ENCODE measurements around the gene TOP3A.

Gene TOP3A

DNA sequence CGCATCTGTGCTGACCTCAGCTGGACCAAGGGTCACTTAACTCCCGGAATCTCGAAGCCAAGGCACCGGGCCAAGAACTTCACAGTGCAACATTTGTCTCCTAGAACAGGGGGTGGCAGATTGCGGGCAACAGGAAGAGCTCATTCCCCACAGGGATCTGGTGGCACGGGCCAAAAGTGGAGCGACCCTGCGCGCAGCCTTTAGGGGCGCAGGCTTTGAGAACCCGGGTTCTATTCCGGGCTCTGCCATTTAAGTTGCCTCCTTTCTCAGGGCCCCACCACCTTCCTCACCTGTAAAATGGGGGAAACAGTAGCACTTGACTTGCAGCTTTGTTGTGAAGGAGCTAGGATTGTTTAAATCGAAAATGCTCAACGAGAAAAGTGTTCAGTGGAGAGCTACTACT, 47.9 kb upstream of the TOP3A start:
- TF ChIP-seq NFIC (IDR thresholded peaks at IDR 0.05) (peak; percentile 95), TCF12 (IDR thresholded peaks at IDR 0.05; ENCODE audit: low read depth) (peak; percentile 81; the same call in 1 of the 2 replicates), TEAD4 (IDR thresholded peaks at IDR 0.05) (peak; percentile 88), FOXM1 (IDR thresholded peaks at IDR 0.05; ENCODE audit: borderline replicate concordance, low read depth) (no peak)

DNA sequence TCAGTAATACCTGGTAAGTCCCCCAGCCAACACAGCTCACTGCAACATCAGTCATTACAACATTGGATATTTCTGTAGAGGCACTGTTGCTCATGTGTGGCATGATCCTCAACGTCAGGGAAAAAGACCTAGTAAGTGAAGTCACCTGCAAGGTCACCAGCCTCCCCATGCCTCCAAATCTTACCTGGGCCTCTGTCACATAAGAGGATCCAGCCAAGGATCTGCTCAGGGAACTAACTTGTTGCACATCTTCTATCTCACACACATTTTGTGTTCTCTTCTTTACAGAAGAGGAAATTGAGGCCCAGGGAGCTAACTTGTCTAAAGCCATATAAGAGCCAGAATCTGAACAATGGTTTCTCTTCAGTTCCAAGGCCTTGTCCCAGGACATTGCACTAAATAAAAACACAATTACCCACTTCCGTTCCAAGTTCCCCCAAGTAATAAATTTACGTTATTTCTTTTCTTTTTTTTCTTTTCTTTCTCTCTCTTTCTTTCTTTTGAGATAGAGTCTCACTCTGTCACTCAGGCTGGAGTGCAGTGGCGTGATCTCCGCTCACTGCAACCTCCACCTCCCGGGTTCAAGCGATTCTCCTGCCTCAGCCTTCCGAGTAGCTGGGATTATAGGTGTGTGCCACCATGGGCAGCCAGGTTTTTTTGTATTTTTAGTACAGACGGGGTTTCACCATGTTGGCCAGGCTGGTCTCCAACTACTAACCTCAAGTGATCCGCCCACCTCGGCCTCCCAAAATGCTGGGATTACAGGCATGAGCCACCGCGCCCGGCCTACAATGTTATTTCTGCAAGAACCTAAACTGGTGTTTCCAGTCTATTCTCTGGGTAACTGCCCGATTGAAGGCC, 47.3 kb upstream of the TOP3A start:
- TF ChIP-seq RAD21 (IDR thresholded peaks at IDR 0.05; ENCODE audit: low read depth) (no peak), EP300 (IDR thresholded peaks at IDR 0.05; ENCODE audit: borderline replicate concordance) (0 out of 2 replicates have a peak, but pooled peaks have one; percentile 67)

DNA sequence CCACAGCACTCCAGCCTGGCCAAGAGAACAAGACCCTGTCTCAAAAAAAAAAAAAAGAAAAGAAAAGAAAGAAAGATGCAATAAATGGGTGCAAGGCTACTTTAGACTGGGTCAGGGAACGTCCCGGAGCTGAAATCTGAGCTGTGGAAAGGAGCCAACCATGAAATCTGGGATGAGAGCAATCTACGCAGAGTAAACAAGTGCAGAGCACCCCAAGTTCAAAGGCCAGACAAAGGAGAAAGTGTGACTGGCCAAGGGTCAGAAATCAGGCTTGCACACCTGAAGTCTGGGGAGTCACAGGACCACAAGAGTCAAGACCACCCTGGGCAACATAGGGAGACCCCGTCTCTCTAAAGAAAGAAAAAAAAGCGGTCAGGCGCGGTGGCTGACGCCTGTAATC, 45.7 kb upstream of the TOP3A start:
- no peak for TF ChIP-seq CREB1 (IDR thresholded peaks at IDR 0.05; ENCODE audit: low read depth)
- TF ChIP-seq CEBPB (IDR thresholded peaks at IDR 0.05): no peak
- TF ChIP-seq FOXM1 (IDR thresholded peaks at IDR 0.05; ENCODE audit: borderline replicate concordance, low read depth): no peak
- TF ChIP-seq TCF12 (IDR thresholded peaks at IDR 0.05; ENCODE audit: low read depth): no peak
- TF ChIP-seq NFIC (IDR thresholded peaks at IDR 0.05): no peak
- no peak for TF ChIP-seq MAX (IDR thresholded peaks at IDR 0.05)
- no peak for TF ChIP-seq EGR1 (IDR thresholded peaks at IDR 0.05)
- TF ChIP-seq EP300 (IDR thresholded peaks at IDR 0.05; ENCODE audit: borderline replicate concordance): no peak
- TF ChIP-seq, protein P1, sequence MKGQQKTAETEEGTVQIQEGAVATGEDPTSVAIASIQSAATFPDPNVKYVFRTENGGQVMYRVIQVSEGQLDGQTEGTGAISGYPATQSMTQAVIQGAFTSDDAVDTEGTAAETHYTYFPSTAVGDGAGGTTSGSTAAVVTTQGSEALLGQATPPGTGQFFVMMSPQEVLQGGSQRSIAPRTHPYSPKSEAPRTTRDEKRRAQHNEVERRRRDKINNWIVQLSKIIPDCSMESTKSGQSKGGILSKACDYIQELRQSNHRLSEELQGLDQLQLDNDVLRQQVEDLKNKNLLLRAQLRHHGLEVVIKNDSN (IDR thresholded peaks at IDR 0.05): no peak
- no peak for TF ChIP-seq TAF1 (IDR thresholded peaks at IDR 0.05; ENCODE audit: low read depth)
- no peak for TF ChIP-seq RAD21 (IDR thresholded peaks at IDR 0.05; ENCODE audit: low read depth)
- TF ChIP-seq YY1 (IDR thresholded peaks at IDR 0.05; ENCODE audit: low read depth): no peak
- TF ChIP-seq ZBTB7A (IDR thresholded peaks at IDR 0.05; ENCODE audit: low read depth): no peak
- no peak for TF ChIP-seq TEAD4 (IDR thresholded peaks at IDR 0.05)
- TF ChIP-seq, protein P2, sequence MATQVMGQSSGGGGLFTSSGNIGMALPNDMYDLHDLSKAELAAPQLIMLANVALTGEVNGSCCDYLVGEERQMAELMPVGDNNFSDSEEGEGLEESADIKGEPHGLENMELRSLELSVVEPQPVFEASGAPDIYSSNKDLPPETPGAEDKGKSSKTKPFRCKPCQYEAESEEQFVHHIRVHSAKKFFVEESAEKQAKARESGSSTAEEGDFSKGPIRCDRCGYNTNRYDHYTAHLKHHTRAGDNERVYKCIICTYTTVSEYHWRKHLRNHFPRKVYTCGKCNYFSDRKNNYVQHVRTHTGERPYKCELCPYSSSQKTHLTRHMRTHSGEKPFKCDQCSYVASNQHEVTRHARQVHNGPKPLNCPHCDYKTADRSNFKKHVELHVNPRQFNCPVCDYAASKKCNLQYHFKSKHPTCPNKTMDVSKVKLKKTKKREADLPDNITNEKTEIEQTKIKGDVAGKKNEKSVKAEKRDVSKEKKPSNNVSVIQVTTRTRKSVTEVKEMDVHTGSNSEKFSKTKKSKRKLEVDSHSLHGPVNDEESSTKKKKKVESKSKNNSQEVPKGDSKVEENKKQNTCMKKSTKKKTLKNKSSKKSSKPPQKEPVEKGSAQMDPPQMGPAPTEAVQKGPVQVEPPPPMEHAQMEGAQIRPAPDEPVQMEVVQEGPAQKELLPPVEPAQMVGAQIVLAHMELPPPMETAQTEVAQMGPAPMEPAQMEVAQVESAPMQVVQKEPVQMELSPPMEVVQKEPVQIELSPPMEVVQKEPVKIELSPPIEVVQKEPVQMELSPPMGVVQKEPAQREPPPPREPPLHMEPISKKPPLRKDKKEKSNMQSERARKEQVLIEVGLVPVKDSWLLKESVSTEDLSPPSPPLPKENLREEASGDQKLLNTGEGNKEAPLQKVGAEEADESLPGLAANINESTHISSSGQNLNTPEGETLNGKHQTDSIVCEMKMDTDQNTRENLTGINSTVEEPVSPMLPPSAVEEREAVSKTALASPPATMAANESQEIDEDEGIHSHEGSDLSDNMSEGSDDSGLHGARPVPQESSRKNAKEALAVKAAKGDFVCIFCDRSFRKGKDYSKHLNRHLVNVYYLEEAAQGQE (IDR thresholded peaks at IDR 0.05; ENCODE audit: low read depth): no peak

DNA sequence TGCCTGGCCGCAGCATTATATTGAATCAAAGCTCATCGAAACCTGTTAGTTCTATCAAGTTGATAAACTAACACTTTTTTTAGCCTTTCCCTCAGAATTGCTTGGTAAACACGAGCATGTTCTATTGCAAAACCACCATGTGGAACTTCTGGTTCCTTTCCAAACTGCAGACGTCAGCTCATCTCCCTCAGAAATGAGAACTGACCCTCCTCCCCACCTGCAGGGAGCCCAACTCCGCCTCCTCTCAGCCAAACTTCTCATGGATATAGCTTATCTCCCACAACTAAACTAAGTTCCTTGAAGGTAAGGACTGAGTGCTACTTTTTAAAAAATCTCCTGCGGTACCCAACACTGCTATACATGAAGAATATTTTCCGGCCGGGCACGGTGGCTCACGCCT, 41.8 kb upstream of the TOP3A start:
- peak; percentile 60 for TF ChIP-seq CEBPB (IDR thresholded peaks at IDR 0.05)
- TF ChIP-seq TCF12 (IDR thresholded peaks at IDR 0.05; ENCODE audit: low read depth): no peak
- 0 out of 2 replicates have a peak, but pooled peaks have one; percentile 23 for TF ChIP-seq MAX (IDR thresholded peaks at IDR 0.05)

DNA sequence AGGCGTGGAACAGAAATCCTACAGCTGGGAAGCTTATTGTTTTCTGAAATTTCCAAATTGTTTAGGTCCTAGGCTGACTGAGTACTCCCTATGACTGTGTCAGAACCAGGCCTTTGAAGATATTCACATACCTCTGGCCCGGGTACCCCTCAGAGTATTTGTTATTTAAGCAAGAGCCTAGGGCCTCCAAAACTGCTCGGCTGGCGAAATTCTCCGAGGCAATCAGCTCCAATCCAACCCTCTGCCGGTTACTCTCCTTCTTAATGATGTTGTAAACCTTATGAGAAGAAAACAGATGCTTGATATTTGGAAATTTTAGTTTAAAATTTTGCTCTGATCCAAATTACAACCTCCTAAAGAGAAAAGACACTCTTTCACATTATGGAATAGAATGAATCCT, 38.7 kb upstream of the TOP3A start:
- TF ChIP-seq CREB1 (IDR thresholded peaks at IDR 0.05; ENCODE audit: low read depth) (no peak), FOXM1 (IDR thresholded peaks at IDR 0.05; ENCODE audit: borderline replicate concordance, low read depth) (no peak), ZBTB7A (IDR thresholded peaks at IDR 0.05; ENCODE audit: low read depth) (no peak), TCF12 (IDR thresholded peaks at IDR 0.05; ENCODE audit: low read depth) (no peak), YY1 (IDR thresholded peaks at IDR 0.05; ENCODE audit: low read depth) (no peak), RAD21 (IDR thresholded peaks at IDR 0.05; ENCODE audit: low read depth) (no peak), CEBPB (IDR thresholded peaks at IDR 0.05) (no peak)
- TF ChIP-seq, protein P1 (IDR thresholded peaks at IDR 0.05): no peak

DNA sequence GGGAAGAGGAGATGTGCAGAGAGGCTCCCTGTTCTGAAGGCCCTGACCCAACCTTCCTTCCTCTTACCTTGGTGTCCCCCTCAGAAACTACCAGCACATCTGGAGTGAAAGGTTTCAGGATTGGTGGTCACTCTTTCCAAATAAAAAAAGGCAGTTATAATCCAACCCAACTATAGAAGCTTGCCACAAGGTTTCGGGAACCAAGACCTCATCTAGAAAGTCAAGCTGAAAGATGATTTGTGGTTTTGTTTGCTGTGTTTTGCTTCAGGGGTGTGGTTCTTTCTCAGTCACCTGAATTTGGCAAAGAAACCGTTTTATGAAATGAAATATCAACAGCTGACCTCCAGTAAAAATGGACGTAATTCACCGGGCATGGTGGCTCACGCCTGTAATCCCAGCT, 29.2 kb upstream of the TOP3A start:
- TF ChIP-seq NFIC (IDR thresholded peaks at IDR 0.05) (no peak), RAD21 (IDR thresholded peaks at IDR 0.05; ENCODE audit: low read depth) (no peak), MAX (IDR thresholded peaks at IDR 0.05) (no peak), TAF1 (IDR thresholded peaks at IDR 0.05; ENCODE audit: low read depth) (no peak), CREB1 (IDR thresholded peaks at IDR 0.05; ENCODE audit: low read depth) (no peak), CEBPB (IDR thresholded peaks at IDR 0.05) (no peak), TEAD4 (IDR thresholded peaks at IDR 0.05) (no peak), YY1 (IDR thresholded peaks at IDR 0.05; ENCODE audit: low read depth) (no peak), TCF12 (IDR thresholded peaks at IDR 0.05; ENCODE audit: low read depth) (no peak)
- TF ChIP-seq, protein P1 (IDR thresholded peaks at IDR 0.05): no peak
- TF ChIP-seq, protein P2 (IDR thresholded peaks at IDR 0.05; ENCODE audit: low read depth): no peak

All from Ishikawa (cell line).